GM12873 (cell line): Measurements from ENCODE around the gene MIPOL1.

Experiments used
- TF ChIP-seq, protein P1 (sequence below): IDR thresholded peaks from 2 replicates; pipeline ENCODE4 v1.5.1; 2012; ENCODE audit warnings: low read depth, mild to moderate bottlenecking, moderate library complexity, low read length, control low read depth; ENCODE audit not compliant: insufficient read depth; ENCODE audit errors: missing control alignments

Gene MIPOL1

DNA sequence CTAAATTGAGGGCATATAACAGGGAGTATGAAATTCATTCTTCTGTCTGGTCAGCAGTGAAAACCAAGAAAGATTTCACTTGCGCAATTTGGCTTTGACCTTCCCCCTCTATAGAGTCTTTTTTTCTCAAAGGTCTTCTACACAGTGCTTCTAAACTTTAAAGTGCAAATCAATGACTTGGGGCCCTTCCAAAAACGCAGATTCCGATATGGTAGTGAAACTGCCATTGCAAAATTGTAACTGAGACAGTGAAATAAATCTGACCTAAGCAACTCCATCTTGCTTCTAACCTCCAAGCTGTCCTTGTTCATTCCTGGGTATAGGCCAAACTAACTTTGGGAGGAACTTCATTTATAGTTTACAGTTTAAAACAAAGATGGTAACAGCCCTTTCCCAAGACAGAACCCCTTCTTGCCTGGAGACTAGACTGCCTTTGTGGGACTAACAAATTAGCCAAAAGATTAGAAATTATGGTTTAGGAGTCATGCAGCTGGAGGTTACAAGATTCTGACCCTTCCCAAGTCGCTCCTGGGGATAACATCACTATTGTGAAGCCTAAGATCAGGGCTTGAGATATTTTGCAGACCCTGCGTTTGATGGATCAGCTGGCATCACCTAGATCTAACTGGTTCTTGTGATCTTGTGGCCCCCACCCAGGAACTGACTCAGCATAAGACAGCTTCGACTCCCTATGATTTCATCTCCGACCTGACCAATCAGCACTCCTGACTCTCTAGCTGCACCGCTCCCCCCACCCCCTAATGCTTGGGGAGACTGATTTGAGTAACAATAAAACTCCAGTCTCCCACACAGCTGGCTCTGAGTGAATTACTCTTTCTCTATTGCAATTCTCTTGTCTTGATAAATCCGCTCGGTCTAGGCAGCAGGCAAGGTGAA is 30.3 kb upstream of the MIPOL1 start:
- TF ChIP-seq, protein P1, sequence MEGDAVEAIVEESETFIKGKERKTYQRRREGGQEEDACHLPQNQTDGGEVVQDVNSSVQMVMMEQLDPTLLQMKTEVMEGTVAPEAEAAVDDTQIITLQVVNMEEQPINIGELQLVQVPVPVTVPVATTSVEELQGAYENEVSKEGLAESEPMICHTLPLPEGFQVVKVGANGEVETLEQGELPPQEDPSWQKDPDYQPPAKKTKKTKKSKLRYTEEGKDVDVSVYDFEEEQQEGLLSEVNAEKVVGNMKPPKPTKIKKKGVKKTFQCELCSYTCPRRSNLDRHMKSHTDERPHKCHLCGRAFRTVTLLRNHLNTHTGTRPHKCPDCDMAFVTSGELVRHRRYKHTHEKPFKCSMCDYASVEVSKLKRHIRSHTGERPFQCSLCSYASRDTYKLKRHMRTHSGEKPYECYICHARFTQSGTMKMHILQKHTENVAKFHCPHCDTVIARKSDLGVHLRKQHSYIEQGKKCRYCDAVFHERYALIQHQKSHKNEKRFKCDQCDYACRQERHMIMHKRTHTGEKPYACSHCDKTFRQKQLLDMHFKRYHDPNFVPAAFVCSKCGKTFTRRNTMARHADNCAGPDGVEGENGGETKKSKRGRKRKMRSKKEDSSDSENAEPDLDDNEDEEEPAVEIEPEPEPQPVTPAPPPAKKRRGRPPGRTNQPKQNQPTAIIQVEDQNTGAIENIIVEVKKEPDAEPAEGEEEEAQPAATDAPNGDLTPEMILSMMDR: no peak

DNA sequence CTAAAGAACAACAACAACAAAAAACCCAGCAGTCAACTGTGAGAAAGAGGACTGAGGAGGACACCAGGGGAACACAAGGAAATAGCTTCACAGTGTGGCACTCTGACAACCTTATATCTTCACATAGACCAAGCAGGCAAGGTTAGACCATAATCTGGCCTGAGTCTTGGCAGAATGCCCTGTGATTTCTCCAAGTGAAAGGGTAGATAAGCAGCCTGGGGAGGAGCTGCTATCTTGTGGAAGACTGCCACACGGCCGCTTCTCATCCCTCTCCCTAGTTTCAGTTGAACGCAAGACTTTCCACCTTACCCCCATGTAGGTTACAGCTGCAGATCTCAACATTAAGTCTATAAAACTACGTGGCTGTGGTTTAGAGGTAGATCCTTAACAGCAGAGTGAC is 29.0 kb upstream of the MIPOL1 start:
- TF ChIP-seq, protein P1: no peak

DNA sequence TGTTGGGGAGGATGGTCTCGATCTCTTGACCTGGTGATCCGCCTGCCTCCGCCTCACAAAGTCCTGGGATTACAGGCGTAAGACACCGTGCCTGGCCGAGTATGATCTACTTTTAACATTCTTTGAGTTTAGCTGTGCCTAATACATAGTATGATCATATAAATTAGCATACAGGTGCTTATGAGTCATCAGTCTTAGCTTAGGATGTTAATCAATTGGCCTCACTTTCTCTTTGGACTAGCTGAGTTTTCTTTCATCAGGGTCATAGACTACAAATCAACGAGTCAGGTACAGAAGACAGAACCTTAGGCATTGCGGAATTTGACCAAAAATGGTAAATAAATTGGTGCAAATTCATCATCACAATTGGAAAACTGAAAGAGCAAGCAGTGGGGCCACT is 27.5 kb upstream of the MIPOL1 start:
- TF ChIP-seq, protein P1: no peak

DNA sequence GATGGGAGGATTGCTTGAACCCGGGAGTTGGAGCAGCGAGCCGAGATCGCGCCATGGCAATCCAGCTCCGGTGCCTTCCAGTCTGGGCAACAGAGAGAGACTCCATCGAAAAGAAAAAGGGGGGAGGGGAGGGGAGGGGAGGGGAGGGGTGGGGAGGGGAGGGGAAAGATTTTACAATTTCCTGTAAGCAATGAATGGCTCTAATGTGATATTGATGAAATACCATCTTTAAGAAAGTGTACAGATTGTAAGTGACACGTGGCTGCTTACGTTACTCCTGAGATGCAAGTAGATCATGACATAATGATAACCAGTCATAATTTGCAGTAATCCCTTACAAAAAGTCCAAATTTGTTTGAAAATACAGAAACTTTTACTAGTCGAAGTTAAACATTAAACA is 26.7 kb upstream of the MIPOL1 start:
- TF ChIP-seq, protein P1: no peak

DNA sequence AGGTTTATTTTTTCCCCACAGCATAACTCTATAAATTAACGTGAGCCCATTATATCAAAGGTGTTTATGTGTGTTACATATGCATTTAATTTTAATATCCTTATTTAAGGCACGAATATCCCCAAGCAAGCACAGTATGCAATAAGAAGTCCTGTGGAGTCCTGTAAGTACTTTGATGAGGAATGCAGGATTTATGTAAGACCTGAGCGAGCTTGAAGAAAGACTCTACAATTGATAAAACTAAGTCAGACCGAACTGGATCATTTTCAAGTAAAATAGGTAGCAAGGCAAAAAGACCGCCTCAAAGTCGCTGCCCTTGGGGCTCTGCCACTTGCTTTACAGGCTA is 26.1 kb upstream of the MIPOL1 start:
- TF ChIP-seq, protein P1: no peak

DNA sequence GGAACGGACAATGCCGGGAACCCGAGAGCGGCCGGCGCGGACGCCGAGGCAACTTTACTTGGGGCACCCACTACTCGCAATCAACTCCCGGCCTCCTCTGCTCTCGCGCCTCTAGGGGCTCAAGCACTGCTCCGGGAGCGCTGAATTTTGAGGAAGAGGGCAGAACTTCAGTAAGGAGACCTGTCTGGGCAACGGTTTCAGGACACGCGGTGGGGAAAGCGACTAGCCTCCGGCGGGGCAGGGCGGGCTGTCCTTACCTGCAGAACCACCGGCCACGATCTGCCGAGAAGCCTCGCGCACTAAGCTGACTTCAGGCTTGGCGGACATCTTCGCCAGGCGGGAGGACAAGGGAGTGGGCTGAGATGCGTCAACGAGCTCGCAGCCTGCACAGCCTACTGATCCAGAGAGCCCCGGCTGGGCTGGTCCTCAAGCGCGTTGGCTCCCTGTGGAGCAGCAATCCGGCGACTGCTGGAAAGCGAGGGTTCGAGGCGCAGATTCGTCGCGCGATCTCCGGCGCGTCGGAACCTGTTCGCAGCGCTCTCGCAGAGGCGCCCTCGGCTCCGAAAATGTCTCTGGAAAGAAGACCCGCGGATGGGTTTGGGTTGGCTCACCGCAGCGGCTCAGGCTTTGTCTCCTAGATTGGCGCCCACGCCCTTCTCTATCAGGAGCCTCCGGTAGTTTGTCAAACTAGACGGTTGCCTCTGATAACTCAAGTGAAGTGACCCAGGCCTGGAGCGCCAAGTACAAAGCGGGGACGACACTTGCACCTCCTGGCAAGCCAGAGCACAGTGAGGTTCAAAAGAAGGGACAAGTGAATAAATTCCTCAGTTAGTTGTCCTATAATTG is 25.5 kb upstream of the MIPOL1 start, which contains the start of gene SLC25A21:
Gene SLC25A21, minus strand, starts transcription at position 583 of the 846 bp plus-strand sequence.
- TF ChIP-seq, protein P1: peak; percentile 20
